ENCODE measurements around the gene MARCHF2. TPM values are rescaled to one million over a fixed set of nuclear protein-coding genes. Genes with fewer than 3 reads are reported as not detected.
A peak's percentile ranks its signal among the peaks of the same experiment; 100 is the strongest.
"Not testable (repeated sequence)": the region's sequence is repeated elsewhere in the genome, so short reads cannot be mapped to it uniquely, and the experiment has no call there.

MARCHF2 gene
- total RNA-seq, 4 donors from 2014 or later = 86.1 to 381 (median 118) TPM

- no peak for TF ChIP-seq EP300 (IDR thresholded peaks at IDR 0.05; ENCODE audit: low read depth)
- no peak overlapping the region for H3K27ac ChIP-seq
- no peaks in the 10 kb centered on the region for H3K36me3 ChIP-seq
- no peaks in the 10 kb centered on the region for H3K27me3 ChIP-seq
- DNase-seq = no peak
- no peak overlapping the region for H3K4me3 ChIP-seq
- WGBS, 2 donors (ENCODE audit: low coverage in 1 of 2) = 96 to 97% methylated on average over 5 to 12 of the region's 12 CpGs
- peaks cover 0 to 12% (median 5%) of the 10 kb centered on the region in 4 donors for H3K4me1 ChIP-seq
- no peaks in the 10 kb centered on the region for H3K9me3 ChIP-seq
- in situ Hi-C loops (cut with MboI; ENCODE audit: low pct_ligation_motif_present in 1 of 4, low pct_unique_long_range_greater_than_20kb in 1 of 4, low sequenced_read_pairs in 3 of 4) (no loop called here), intact Hi-C loops (cut with DNase I; ENCODE audit: low total_unique reads) (no loop called here)
Measured at GRCh38 chr19:8438236-8438635, 25.1 kb downstream of the MARCHF2 start.

- Histone ChIP-seq H3K4me3 (no peak overlapping the region), H3K4me1 (peaks cover 15 to 22% (median 18%) of the 10 kb centered on the region in 4 donors), H3K27me3 (no peaks in the 10 kb centered on the region), H3K27ac (no peak overlapping the region), H3K36me3 (no peaks in the 10 kb centered on the region), H3K9me3 (no peaks in the 10 kb centered on the region)
- intact Hi-C loops (cut with DNase I; ENCODE audit: low total_unique reads) = loop anchor here (10.0 kb wide), 1 partner anchor 77 kb away; the partner anchor contains the start of gene ANGPTL4
- WGBS, 2 donors (ENCODE audit: low coverage in 1 of 2) = 87% methylated on average over 6 of the region's 6 CpGs; no CpG with 5 or more reads in 1 of the 2 donors
- no peak for TF ChIP-seq EP300 (IDR thresholded peaks at IDR 0.05; ENCODE audit: low read depth)
- in situ Hi-C loops (cut with MboI; ENCODE audit: low pct_ligation_motif_present in 1 of 4, low pct_unique_long_range_greater_than_20kb in 1 of 4, low sequenced_read_pairs in 3 of 4) = no loop called here
- DNase-seq = no peak
Measured at GRCh38 chr19:8441725-8442544, 28.8 kb downstream of the MARCHF2 start.

- intact Hi-C loops (cut with DNase I; ENCODE audit: low total_unique reads) = loop anchor here (10.0 kb wide), 1 partner anchor 79 kb away; the partner anchor contains the start of gene ANGPTL4
- H3K27me3 ChIP-seq; DNase-seq; in situ Hi-C loops (cut with MboI; ENCODE audit: low pct_ligation_motif_present in 1 of 4, low pct_unique_long_range_greater_than_20kb in 1 of 4, low sequenced_read_pairs in 3 of 4); H3K9me3 ChIP-seq; H3K36me3 ChIP-seq: not testable (repeated sequence)
- Histone ChIP-seq H3K4me1 (peaks cover 29 to 45% (median 39%) of the 10 kb centered on the region in 4 donors), H3K4me3 (peak overlapping the region; percentile 16 to 99 (median 95)), H3K27ac (peak overlapping the region; percentile 95 to 99 (median 96))
- WGBS, 2 donors (ENCODE audit: low coverage in 1 of 2) = 26 to 29% methylated on average over 21 to 32 of the region's 32 CpGs
Measured at GRCh38 chr19:8444140-8444676, 31.1 kb downstream of the MARCHF2 start.

GRCh38 chr19:8444677-8445487 is 31.8 kb downstream of the MARCHF2 start, which contains the start of gene HNRNPM:
Gene HNRNPM (plus strand): TSS chr19:8444975. CDS start chr19:8444999, 24 bp downstream.
- intact Hi-C loops (cut with DNase I; ENCODE audit: low total_unique reads) (loop anchor here (10.0 kb wide), 1 partner anchor 80 kb away; the partner anchor contains the start of gene ANGPTL4), in situ Hi-C loops (cut with MboI; ENCODE audit: low pct_ligation_motif_present in 1 of 4, low pct_unique_long_range_greater_than_20kb in 1 of 4, low sequenced_read_pairs in 3 of 4) (no loop called here)
- no peaks in the 10 kb centered on the region for H3K9me3 ChIP-seq
- H3K27ac ChIP-seq = peak within 1 kb of the TSS; percentile 95 to 99 (median 96)
- H3K27me3 ChIP-seq = no peaks in the 10 kb centered on the region
- no peak for TF ChIP-seq EP300 (IDR thresholded peaks at IDR 0.05; ENCODE audit: low read depth)
- peak; percentile 97 to 98 (median 97) for TF ChIP-seq POLR2AphosphoS5 (IDR thresholded peaks at IDR 0.05)
- peak; percentile 97 for TF ChIP-seq POLR2A (IDR thresholded peaks at IDR 0.05)
- peak; percentile 100 for DNase-seq
- WGBS, 2 donors (ENCODE audit: low coverage in 1 of 2) = 0 to 1% methylated on average over 6 to 41 of the region's 93 CpGs
- H3K4me3 ChIP-seq = peak within 1 kb of the TSS; percentile 92 to 99 (median 96)
- peaks cover 29 to 48% (median 42%) of the 10 kb centered on the region in 4 donors for H3K4me1 ChIP-seq
- H3K36me3 ChIP-seq = no peaks in the 10 kb centered on the region

GRCh38 chr19:8445488-8446001 is 32.4 kb downstream of the MARCHF2 start:
- TF ChIP-seq POLR2A (IDR thresholded peaks at IDR 0.05) (no peak), POLR2AphosphoS5 (IDR thresholded peaks at IDR 0.05) (no peak), CTCF (IDR thresholded peaks at IDR 0.05) (no peak), EP300 (IDR thresholded peaks at IDR 0.05; ENCODE audit: low read depth) (no peak)
- Histone ChIP-seq H3K27ac (peak overlapping the region; percentile 95 to 99 (median 96)), H3K9me3 (no peaks in the 10 kb centered on the region), H3K36me3 (no peaks in the 10 kb centered on the region), H3K27me3 (no peaks in the 10 kb centered on the region), H3K4me1 (peaks cover 29 to 55% (median 45%) of the 10 kb centered on the region in 4 donors), H3K4me3 (peak overlapping the region; percentile 92 to 99 (median 96))
- peak; percentile 61 for DNase-seq
- WGBS, 2 donors (ENCODE audit: low coverage in 1 of 2) = 1% methylated on average over 34 of the region's 45 CpGs; no CpG with 5 or more reads in 1 of the 2 donors
- in situ Hi-C loops (cut with MboI; ENCODE audit: low pct_ligation_motif_present in 1 of 4, low pct_unique_long_range_greater_than_20kb in 1 of 4, low sequenced_read_pairs in 3 of 4) = no loop called here
- intact Hi-C loops (cut with DNase I; ENCODE audit: low total_unique reads) = loop anchor here (10.0 kb wide), 1 partner anchor 81 kb away; the partner anchor contains the start of gene ANGPTL4

Measured in transverse colon (tissue), 4 donors.